Retina (tissue), 1 donor: ENCODE results near the gene ITPRID1.
"Not testable (repeated sequence)": the region's sequence is repeated elsewhere in the genome, so short reads cannot be mapped to it uniquely, and the experiment has no call there.

Experiments used
- DNase-seq: peaks from one replicate; pipeline ENCODE4 v3.0.0-alpha.2; 2016

ITPRID1 gene

GRCh38 chr7:31517513-31517912 lies 3.6 kb downstream of the ITPRID1 start:
- DNase-seq = no peak

- DNase-seq = no peak
Measured at GRCh38 chr7:31518766-31519165, 4.9 kb downstream of the ITPRID1 start.

- DNase-seq = no peak
Measured at GRCh38 chr7:31521336-31522010, 7.6 kb downstream of the ITPRID1 start.

- no peak for DNase-seq
Measured at GRCh38 chr7:31526864-31527263, 13.0 kb downstream of the ITPRID1 start.

DNA sequence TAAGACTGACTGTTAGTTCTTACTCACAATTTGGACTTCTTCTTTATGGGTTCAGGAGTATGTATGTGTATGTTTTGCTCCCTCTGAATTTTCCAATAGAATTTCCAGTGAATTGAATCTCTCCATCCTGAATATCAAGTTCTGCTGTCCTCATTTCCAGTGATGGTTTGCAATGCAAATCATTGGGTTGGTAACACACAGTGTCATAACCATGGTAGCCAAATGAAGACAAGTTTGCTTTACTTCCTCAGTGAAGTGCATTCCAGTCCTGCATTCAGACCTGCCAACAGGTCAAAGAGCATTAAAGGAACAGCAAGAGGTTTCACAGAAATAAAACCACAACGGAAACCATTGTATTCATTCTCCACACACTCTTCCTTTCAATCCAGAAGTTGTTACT lies 15.2 kb downstream of the ITPRID1 start:
- no peak for DNase-seq

GRCh38 chr7:31540651-31541185 lies 26.8 kb downstream of the ITPRID1 start:
- not testable (repeated sequence) for DNase-seq

- DNase-seq = no peak
Measured at GRCh38 chr7:31545549-31545948, 31.7 kb downstream of the ITPRID1 start.

- DNase-seq = no peak
Measured at GRCh38 chr7:31549611-31550010, 35.7 kb downstream of the ITPRID1 start.

DNA sequence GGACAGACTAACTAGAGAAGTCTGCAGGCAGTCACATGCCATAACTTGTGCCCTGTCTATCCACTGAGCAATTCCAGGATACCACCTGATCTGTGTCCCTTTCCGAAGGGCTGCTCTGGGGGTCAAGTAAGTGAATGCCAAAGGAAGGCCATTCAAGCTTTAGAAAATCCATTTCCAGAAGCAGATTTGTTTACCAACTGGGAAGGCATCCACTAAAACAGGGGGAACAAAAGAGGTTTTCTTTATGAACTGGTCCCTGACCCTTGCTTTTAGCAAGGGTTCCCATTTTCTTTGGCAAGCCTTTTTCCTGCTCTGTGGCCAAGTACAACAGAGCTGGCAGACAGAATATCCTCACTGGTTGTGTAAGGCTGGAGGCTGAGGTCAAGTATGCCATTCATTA lies 36.5 kb downstream of the ITPRID1 start:
- no peak for DNase-seq

- DNase-seq = no peak
Measured at GRCh38 chr7:31553661-31554081, 39.8 kb downstream of the ITPRID1 start.

GRCh38 chr7:31562002-31562401 lies 48.1 kb downstream of the ITPRID1 start:
- no peak for DNase-seq

GRCh38 chr7:31563522-31563921 lies 49.6 kb downstream of the ITPRID1 start:
- DNase-seq = no peak

- DNase-seq = no peak
Measured at GRCh38 chr7:31563951-31564350, 50.1 kb downstream of the ITPRID1 start.

DNA sequence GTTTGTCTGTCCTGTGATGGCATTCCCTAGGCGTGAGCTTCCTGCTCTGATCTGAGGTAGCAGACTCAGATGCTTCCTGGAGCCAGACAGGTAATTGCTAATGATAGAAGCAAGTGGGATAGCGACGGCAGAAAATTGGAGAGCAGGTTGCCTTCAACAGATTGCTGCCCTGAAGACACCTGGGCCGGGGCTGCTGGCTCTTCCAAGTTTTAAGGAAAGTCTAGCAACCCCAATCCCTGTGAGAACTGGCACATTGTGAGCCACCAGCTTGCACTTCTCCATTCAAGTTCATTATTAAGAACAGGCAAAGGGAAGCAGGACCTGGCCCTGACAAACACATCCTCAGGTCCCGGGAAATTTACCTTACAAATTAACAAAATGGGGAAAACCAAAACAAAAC lies 50.8 kb downstream of the ITPRID1 start:
- DNase-seq = no peak

DNA sequence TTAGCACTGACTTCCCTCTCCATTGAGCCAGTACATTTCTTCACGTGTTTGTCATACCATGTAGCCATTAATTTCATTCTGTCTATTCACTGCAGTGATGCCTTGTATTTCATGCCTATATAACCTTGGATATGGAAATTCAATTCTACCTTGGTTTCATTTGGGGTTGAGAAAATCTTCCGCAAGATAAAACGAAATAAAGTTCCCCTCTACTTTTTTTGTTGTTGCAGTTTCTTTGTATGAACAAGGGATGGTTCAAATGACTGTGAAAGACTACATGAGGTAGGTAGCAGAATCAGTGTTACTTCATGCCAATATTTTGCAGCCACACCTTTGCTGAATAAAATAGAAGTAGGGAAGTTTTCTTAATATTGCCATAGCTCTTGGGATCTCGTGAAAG lies 55.6 kb downstream of the ITPRID1 start:
- no peak for DNase-seq

DNA sequence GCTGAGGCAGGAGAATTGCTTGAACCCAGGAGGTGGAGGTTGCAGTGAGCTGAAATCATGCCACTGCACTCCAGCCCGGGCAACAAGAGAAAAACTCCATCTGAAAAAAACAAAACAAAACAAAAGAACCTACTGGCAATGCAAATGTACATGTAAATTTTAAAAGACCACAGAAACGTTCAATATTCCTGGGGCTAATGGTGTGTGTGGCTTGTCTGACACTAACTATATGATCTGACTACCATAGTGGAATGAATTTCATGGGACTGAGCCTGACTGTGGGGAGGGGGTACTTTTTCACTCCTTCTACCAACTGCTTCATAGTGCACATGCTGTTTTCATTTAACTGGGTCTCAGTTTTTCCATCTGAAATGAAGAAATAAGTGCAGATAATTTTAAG lies 69.6 kb downstream of the ITPRID1 start:
- no peak for DNase-seq

GRCh38 chr7:31583942-31584341 lies 70.1 kb downstream of the ITPRID1 start:
- DNase-seq = no peak

DNA sequence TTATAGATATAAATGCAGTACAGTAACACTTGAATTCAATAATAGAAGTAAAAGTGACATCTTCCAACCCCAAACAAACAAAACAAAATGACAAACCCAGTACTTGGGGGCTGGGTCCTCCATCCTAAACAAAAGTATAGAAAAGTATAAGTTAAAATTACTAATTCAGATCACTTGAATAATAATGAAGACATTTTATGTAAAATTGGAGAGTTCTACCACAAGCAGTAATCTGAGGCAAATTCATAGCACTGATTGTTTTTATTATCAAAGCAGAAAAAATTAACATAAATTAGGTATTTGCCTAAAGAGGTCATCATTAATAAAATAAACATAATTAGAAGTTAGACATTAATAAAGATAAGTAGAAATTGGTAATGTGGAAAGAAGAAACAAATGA lies 81.5 kb downstream of the ITPRID1 start:
- no peak for DNase-seq

DNA sequence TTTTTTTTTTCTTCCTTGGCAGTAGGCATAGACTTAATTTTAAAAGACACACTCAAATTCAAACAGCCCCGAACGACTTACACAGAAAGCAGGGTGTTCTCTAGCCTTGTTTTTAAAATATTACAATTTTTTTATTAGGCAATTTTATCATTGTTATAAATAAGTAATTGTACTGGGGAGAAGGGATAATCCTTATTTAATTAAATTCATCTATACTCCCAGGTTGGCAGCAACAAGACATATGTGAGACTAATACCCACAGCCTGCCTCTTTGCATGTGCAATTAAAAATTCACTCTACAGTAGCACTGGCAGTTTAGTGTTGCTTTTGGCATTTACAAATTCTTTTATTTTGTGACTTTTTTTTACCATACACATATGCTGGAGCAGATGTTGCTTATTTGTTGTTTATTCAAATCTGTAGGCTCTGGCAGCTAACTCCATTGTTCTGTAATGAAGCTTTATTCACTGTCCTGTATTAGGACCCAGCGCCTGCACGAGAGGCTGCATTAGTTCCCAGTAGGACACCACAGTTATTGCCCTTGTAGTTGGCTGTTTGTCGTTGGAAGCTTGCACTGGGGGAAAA lies 88.2 kb downstream of the ITPRID1 start:
- DNase-seq = no peak

DNA sequence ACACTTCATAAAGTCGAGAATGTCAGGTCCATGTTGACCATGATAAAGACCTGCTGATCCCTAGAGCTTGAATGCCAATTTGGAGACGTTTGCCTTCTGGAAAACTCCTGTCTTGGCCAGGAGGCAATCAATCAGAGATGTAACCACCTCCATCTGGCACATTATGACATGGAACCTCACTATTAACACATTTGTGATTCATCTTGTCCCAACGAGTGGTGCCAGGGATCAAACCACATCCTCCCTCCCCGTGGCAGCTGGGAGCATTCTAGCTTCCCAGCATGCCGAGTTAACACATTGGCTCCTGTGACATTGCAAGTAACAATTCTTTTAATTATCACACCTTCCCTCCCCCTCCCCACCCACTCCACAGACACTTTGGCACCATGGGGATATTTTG lies 89.2 kb downstream of the ITPRID1 start:
- DNase-seq = no peak

DNA sequence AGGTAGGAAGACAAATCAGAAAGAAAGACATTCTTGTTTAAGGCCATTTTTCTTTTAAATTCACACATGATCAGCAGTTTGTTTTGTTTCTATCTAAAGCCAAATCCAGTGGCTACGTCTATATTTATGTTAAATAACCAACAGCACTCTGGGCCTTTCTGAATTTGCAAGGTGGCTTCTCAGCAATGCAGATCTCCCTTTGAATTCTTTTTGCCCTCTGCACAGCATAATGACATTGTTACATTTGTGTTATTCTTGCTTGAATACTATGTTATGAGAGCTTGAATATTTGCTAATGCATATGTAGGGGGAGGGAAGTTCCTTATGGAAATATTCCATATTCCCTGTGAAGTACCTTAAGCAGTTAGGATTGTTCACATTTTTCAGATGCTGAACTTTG lies 99.7 kb downstream of the ITPRID1 start:
- no peak for DNase-seq

GRCh38 chr7:31633467-31633866 lies 119.6 kb downstream of the ITPRID1 start:
- no peak for DNase-seq

GRCh38 chr7:31633894-31634494 lies 120.1 kb downstream of the ITPRID1 start:
- peak; percentile 61 for DNase-seq

- DNase-seq = no peak
Measured at GRCh38 chr7:31640381-31640780, 126.5 kb downstream of the ITPRID1 start.
